GM18517 (cell line): ENCODE data around the gene ADORA2A.
"Not testable (repeated sequence)": the region's sequence is repeated elsewhere in the genome, so short reads cannot be mapped to it uniquely, and the experiment has no call there.

Experiments used
- ATAC-seq: cut with Tn5 transposase; IDR thresholded peaks from one replicate; pipeline ENCODE4 v1.9.1; 2021; ENCODE audit warnings: mild to moderate bottlenecking, moderate library complexity; ENCODE audit not compliant: unreplicated experiment

Gene ADORA2A

GRCh38 chr22:24482575-24482974, 55.2 kb downstream of the ADORA2A start:
- no peak for ATAC-seq

GRCh38 chr22:24482998-24483397, 55.6 kb downstream of the ADORA2A start:
- ATAC-seq = no peak

GRCh38 chr22:24483976-24484545, 56.7 kb downstream of the ADORA2A start:
- ATAC-seq = no peak

GRCh38 chr22:24485170-24485569, 57.8 kb downstream of the ADORA2A start:
- ATAC-seq = no peak

- ATAC-seq = no peak
These were observed 58.2 kb downstream of the ADORA2A start for GRCh38 chr22:24485608-24486007.

GRCh38 chr22:24486501-24486921, 59.1 kb downstream of the ADORA2A start:
- no peak for ATAC-seq

- ATAC-seq = no peak
These were observed 61.6 kb downstream of the ADORA2A start for GRCh38 chr22:24489011-24489410.

GRCh38 chr22:24489434-24489833, 62.0 kb downstream of the ADORA2A start:
- not testable (repeated sequence) for ATAC-seq
